CD4-positive, alpha-beta T cell (primary cell): ENCODE data around the gene PARP16. TPM values are rescaled to one million over a fixed set of nuclear protein-coding genes. Genes with fewer than 3 reads are reported as not detected.

Experiments
- ATAC-seq: fragments of 200-7000 bp; cut with Tn5 transposase; one replicate; pipeline ENCODE4 v1.10.0; 2022; ENCODE audit warnings: mild to moderate bottlenecking; ENCODE audit not compliant: poor library complexity
- CTCF ChIA-PET: fragments of 350-600 bp; sonication (Branson Sonifier 250); formaldehyde crosslinking; loops from one replicate; lab custom pipeline; 2021; ENCODE audit warnings: antibody characterized with exemption, inconsistent platforms; lab: Charles Lee
- POLR2A ChIA-PET: fragments of 350-600 bp; sonication (Branson Sonifier 250); formaldehyde crosslinking; loops from one replicate; lab custom pipeline; 2021; ENCODE audit warnings: antibody characterized with exemption, inconsistent platforms; lab: Charles Lee
- DNase-seq, 14 experiments: peaks; one replicate each; pipeline ENCODE4 v3.0.0-alpha.2; 2013 to 2020; ENCODE audit warnings: mixed read lengths in 2 of 14
- H3K27ac ChIP-seq, 2 donors: one replicate each; pipeline versions ENCODE4 v1.5.1 to v1.7.0; 2013; ENCODE audit warnings: low read length in 2 of 2, low read depth in 1 of 2, mild to moderate bottlenecking in 1 of 2
- H3K27me3 ChIP-seq, 2 experiments: 1 replicate in 1 of 2; 2 replicates in 1 of 2; pipeline versions ENCODE4 v1.6.1 to v1.7.0; 2013; ENCODE audit warnings: low read length in 2 of 2, control low read depth in 1 of 2, mild to moderate bottlenecking in 1 of 2, moderate library complexity in 1 of 2; ENCODE audit not compliant: insufficient read depth in 2 of 2, control insufficient read depth in 1 of 2
- H3K36me3 ChIP-seq: one replicate; pipeline ENCODE4 v1.6.1; 2013; ENCODE audit warnings: low read length, control low read depth; ENCODE audit not compliant: insufficient read depth
- H3K4me1 ChIP-seq: one replicate; pipeline ENCODE4 v1.6.1; 2013; ENCODE audit warnings: low read length, control low read depth; ENCODE audit not compliant: insufficient read depth
- H3K4me3 ChIP-seq: one replicate; pipeline ENCODE4 v1.5.1; 2013; ENCODE audit warnings: mild to moderate bottlenecking, low read length, moderate library complexity
- H3K9me3 ChIP-seq, 2 experiments: 1 replicate in 1 of 2; 2 replicates in 1 of 2; pipeline versions ENCODE4 v1.6.1 to v1.7.0; 2013; ENCODE audit warnings: low read length in 2 of 2, mild to moderate bottlenecking in 2 of 2, control low read depth in 1 of 2, moderate library complexity in 1 of 2; ENCODE audit not compliant: control insufficient read depth in 1 of 2, insufficient read depth in 1 of 2
- H3K27ac Mint-ChIP-seq: one replicate; pipeline ENCODE4 v1.8.0; 2020; ENCODE audit warnings: mixed read lengths
- H3K27me3 Mint-ChIP-seq: one replicate; pipeline ENCODE4 v1.8.0; 2021; ENCODE audit warnings: mixed read lengths
- H3K36me3 Mint-ChIP-seq: one replicate; pipeline ENCODE4 v1.8.0; 2021; ENCODE audit warnings: low read depth, mixed read lengths
- H3K4me1 Mint-ChIP-seq: one replicate; pipeline ENCODE4 v1.8.0; 2021; ENCODE audit warnings: low read depth, mixed read lengths
- H3K4me3 Mint-ChIP-seq: one replicate; pipeline ENCODE4 v1.8.0; 2020; ENCODE audit warnings: mild to moderate bottlenecking, mixed read lengths
- H3K9me3 Mint-ChIP-seq: one replicate; pipeline ENCODE4 v1.8.0; 2020; ENCODE audit warnings: mixed read lengths
- intact Hi-C, 2 experiments: fragments of 100-400 bp; cut with DNase I in 1 of 2; cut with micrococcal nuclease in 1 of 2; formaldehyde crosslinking; loops; one replicate each; pipeline versions ENCODE4 v1.15.1 to v1.9.0; 2023 to 2025; cut with DNase I, micrococcal nuclease
- total RNA-seq, 174 experiments: library from RNA in 2 of 174; stranded (reverse) in 2 of 174; gene quantifications; one replicate each; pipeline ENCODE4 v1.2.3 and lab custom pipeline; 2021 to 2026
- TF ChIP-seq, protein P1 (sequence below): fragments of 200-600 bp; IDR thresholded peaks from one replicate; pipeline ENCODE4 v1.8.0; 2022; ENCODE audit warnings: antibody characterized with exemption, mild to moderate bottlenecking

Gene PARP16
- total RNA-seq, 2 experiments from 2014 or later: 11.3 to 12.9 TPM

DNA sequence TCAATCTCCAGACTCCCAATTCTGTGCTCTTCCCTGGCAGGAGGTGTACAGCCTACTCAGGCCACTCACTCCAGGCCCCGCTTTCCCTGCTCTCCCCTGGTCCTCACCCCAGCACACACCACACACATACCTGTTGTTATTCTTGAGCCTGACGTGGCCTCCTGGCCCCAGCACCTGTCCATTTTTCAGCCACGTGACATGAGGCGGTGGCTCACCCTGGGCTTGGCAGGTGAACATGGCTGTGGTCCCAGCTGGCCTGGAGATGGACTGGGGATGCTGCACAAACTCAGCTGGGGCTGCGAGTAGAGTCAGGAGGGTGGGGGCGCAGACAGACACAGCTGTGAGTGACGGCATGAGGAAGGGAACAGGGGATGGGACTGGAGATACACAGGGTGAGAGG lies 45.1 kb upstream of the PARP16 start:
- Histone ChIP-seq H3K27ac (no peak overlapping the region), H3K4me3 (no peak overlapping the region), H3K4me1 (no peaks in the 10 kb centered on the region), H3K27me3 (peaks cover 0 to 4% of the 10 kb centered on the region in 2 experiments), H3K36me3 (no peaks in the 10 kb centered on the region), H3K9me3 (peaks cover 0 to 1% of the 10 kb centered on the region in 2 experiments)
- no peak for DNase-seq
- POLR2A ChIA-PET: no interaction called here
- CTCF ChIA-PET: no interaction called here
- no peaks in the 10 kb centered on the region for H3K36me3 Mint-ChIP-seq
- ATAC-seq: no peak
- no peak overlapping the region for H3K4me3 Mint-ChIP-seq
- H3K9me3 Mint-ChIP-seq: no peaks in the 10 kb centered on the region
- peaks cover 15% of the 10 kb centered on the region for H3K27me3 Mint-ChIP-seq
- no peak overlapping the region for H3K27ac Mint-ChIP-seq
- H3K4me1 Mint-ChIP-seq: no peaks in the 10 kb centered on the region
- intact Hi-C loops: loop anchor here in 1 of 2 experiments (5.0 kb wide), 1 partner anchor 40 kb away; no protein-coding TSS in a partner anchor
- TF ChIP-seq, protein P1, sequence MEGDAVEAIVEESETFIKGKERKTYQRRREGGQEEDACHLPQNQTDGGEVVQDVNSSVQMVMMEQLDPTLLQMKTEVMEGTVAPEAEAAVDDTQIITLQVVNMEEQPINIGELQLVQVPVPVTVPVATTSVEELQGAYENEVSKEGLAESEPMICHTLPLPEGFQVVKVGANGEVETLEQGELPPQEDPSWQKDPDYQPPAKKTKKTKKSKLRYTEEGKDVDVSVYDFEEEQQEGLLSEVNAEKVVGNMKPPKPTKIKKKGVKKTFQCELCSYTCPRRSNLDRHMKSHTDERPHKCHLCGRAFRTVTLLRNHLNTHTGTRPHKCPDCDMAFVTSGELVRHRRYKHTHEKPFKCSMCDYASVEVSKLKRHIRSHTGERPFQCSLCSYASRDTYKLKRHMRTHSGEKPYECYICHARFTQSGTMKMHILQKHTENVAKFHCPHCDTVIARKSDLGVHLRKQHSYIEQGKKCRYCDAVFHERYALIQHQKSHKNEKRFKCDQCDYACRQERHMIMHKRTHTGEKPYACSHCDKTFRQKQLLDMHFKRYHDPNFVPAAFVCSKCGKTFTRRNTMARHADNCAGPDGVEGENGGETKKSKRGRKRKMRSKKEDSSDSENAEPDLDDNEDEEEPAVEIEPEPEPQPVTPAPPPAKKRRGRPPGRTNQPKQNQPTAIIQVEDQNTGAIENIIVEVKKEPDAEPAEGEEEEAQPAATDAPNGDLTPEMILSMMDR: no peak

DNA sequence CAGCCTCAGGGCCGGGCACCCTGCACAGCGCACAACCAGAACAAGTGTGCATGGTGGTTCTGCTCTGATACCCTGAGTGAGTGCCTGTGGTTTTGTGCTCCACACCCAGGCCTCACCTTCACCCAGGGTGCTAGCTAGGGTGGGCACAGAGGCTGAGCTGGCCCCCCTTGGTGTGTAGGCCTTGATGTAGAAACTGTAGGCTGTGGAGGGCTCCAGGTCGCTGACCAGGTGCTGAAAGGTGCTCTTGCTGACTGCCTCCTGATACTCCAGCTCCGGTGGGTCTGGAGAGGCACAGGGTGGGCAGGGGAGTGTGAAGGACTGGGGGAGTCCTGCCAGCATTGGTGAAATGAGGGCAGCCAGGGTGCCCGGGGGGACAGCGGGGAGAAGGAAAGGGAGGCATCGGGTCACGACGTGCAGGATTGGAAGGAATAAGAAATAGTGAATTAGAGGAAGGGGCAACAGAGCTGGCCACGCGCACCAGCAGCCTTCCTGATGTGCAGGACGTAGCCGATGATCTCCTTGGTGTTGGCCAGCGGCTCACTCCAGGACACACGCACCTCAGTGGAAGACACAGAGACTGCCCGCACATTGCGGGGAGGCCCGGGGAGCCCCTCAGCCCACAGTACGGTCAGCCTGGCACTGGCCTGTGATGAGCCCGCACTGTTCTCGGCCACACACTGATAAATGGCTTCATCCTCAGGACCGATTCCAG lies 44.4 kb upstream of the PARP16 start:
- no peak overlapping the region for H3K4me3 ChIP-seq
- H3K27me3 ChIP-seq: peaks cover 0 to 8% of the 10 kb centered on the region in 2 experiments
- no peaks in the 10 kb centered on the region for H3K36me3 ChIP-seq
- Mint-ChIP-seq H3K9me3 (no peaks in the 10 kb centered on the region), H3K36me3 (no peaks in the 10 kb centered on the region), H3K4me1 (no peaks in the 10 kb centered on the region), H3K27me3 (peaks cover 15% of the 10 kb centered on the region), H3K4me3 (no peak overlapping the region), H3K27ac (no peak overlapping the region)
- DNase-seq: no peak
- H3K27ac ChIP-seq: no peak overlapping the region
- H3K4me1 ChIP-seq: no peaks in the 10 kb centered on the region
- no peak for ATAC-seq
- TF ChIP-seq, protein P1: no peak
- no peaks in the 10 kb centered on the region for H3K9me3 ChIP-seq
- ChIA-PET POLR2A (no interaction called here), CTCF (no interaction called here)
- intact Hi-C loops: loop anchor here in 1 of 2 experiments (5.0 kb wide), 1 partner anchor 41 kb away; no protein-coding TSS in a partner anchor

DNA sequence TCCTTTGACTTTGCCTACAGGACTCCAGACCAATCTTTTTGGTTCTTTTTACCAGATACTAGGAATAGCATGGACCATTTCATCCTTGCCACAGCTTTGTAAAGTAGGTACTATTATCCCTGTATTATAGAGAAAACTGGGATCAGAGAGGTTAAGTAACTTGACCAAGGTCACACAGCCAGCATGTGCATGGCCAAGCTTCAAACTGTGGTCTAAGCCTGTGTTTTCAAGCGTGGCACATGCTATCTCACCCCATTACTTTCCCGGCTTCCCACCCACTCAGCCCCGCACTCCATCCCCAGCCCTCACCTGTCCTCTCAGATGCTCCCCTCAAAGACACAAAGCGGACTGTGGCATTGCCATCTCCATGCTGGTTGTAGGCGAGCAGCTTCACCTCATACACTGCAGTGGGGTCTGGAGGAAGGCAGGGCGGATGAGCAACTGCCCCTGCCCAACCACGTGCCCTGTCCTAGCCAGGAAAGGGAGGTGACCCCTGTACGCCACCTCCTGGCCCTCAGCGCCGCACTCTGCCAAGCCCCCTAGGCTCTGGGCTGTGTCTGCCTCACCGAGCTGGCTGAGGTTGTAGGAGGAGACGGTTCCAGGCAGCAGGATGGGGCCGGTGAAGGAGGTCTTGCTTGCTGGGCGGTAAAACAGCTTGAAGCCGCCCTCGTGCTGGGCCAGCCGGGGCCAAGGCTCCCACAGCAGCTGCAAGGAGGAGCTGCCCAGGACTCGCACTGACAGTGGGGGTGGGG lies 43.5 kb upstream of the PARP16 start:
- Histone ChIP-seq H3K27me3 (peaks cover 0 to 12% of the 10 kb centered on the region in 2 experiments), H3K9me3 (no peaks in the 10 kb centered on the region), H3K36me3 (no peaks in the 10 kb centered on the region), H3K27ac (no peak overlapping the region), H3K4me3 (no peak overlapping the region), H3K4me1 (no peaks in the 10 kb centered on the region)
- ChIA-PET CTCF (no interaction called here), POLR2A (no interaction called here)
- H3K4me3 Mint-ChIP-seq: no peak overlapping the region
- H3K27ac Mint-ChIP-seq: no peak overlapping the region
- intact Hi-C loops: loop anchor here in 1 of 2 experiments (5.0 kb wide), 1 partner anchor 42 kb away; no protein-coding TSS in a partner anchor
- no peaks in the 10 kb centered on the region for H3K9me3 Mint-ChIP-seq
- DNase-seq (no peak), ATAC-seq (no peak)
- H3K27me3 Mint-ChIP-seq: peaks cover 15% of the 10 kb centered on the region
- TF ChIP-seq, protein P1: no peak
- H3K4me1 Mint-ChIP-seq: no peaks in the 10 kb centered on the region
- H3K36me3 Mint-ChIP-seq: no peaks in the 10 kb centered on the region
